Suprapubic skin (tissue), 4 donors: ENCODE results near the gene KCNAB2. TPM values are rescaled to one million over a fixed set of nuclear protein-coding genes. Genes with fewer than 3 reads are reported as not detected.

Experiments
- DNase-seq, 2 donors: peaks; one replicate each; pipeline ENCODE4 v3.0.0-alpha.2; 2019; ENCODE audit warnings: low spot score in 2 of 2
- H3K27ac ChIP-seq: fragments of 200-600 bp; sonication (generic); one replicate; pipeline ENCODE4 v1.5.1; 2019
- H3K27me3 ChIP-seq: fragments of 200-600 bp; sonication (generic); one replicate; pipeline ENCODE4 v1.5.1; 2019
- H3K36me3 ChIP-seq: fragments of 200-600 bp; sonication (generic); one replicate; pipeline ENCODE4 v1.5.1; 2019
- H3K4me1 ChIP-seq: fragments of 200-600 bp; sonication (generic); one replicate; pipeline ENCODE4 v1.5.1; 2019
- H3K4me3 ChIP-seq: fragments of 200-600 bp; sonication (generic); one replicate; pipeline ENCODE4 v1.5.1; 2019; ENCODE audit warnings: mild to moderate bottlenecking
- H3K9me3 ChIP-seq: fragments of 200-600 bp; sonication (generic); one replicate; pipeline ENCODE4 v1.5.1; 2019
- CTCF ChIP-seq, 2 donors: fragments of 200-600 bp in 1 of 2; fragments of 450-650 bp in 1 of 2; sonication (generic) in 1 of 2; IDR thresholded peaks; one replicate each; pipeline ENCODE4 v1.5.1; 2016 to 2019; ENCODE audit warnings: antibody characterized with exemption in 2 of 2, mild to moderate bottlenecking in 1 of 2, moderate library complexity in 1 of 2
- EP300 ChIP-seq: sonication (generic); formaldehyde crosslinking; IDR thresholded peaks from one replicate; pipeline ENCODE4 v1.6.1; 2017; ENCODE audit warnings: antibody characterized with exemption
- POLR2A ChIP-seq, 2 donors: fragments of 450-650 bp; IDR thresholded peaks; one replicate each; pipeline ENCODE4 v1.6.1; 2017; ENCODE audit warnings: antibody characterized with exemption in 2 of 2, mild to moderate bottlenecking in 2 of 2, moderate library complexity in 2 of 2
- POLR2AphosphoS5 ChIP-seq, 3 donors: sonication (generic); formaldehyde crosslinking; IDR thresholded peaks; one replicate each; pipeline ENCODE4 v1.6.1; 2017; ENCODE audit warnings: antibody characterized with exemption in 3 of 3
- WGBS: methylation state at CpG from one replicate; pipeline ENCODE4 v1.1.5; 2018; 5-methylcytosine and 5-hydroxymethylcytosine counted together
- total RNA-seq, 4 donors: library from RNA; depleted of rRNA; stranded (reverse); fragments of >200 nt; gene quantifications; one replicate each; pipeline ENCODE4 v1.1.0, GENCODE V29; 2016

KCNAB2 gene
- total RNA-seq, 4 donors from 2014 or later = 13.3 to 17.5 (median 16.2) TPM

DNA sequence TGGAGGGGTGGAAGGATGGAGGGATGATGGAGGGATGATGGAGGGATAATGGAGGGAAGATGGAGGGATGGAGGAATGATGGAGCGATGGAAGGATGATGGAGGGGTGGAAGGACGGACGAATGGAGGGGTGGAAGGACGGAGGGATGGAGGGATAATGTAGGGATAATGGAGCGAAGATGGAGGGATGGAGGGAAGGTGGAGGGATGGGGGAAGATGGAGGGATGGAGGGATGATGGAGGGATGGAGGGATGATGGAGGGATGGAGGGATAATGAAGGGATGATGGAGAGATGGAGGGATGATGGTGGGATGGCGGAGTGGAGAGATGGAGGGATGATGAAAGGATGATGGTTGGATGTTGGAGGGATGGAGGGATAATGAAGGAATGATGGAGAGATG, 61.3 kb downstream of the KCNAB2 start:
- Histone ChIP-seq H3K27me3 (peaks cover 63% of the 10 kb centered on the region), H3K4me3 (no peak overlapping the region), H3K36me3 (no peaks in the 10 kb centered on the region), H3K27ac (no peak overlapping the region), H3K9me3 (no peaks in the 10 kb centered on the region), H3K4me1 (no peaks in the 10 kb centered on the region)
- no peak for TF ChIP-seq CTCF (IDR thresholded peaks at IDR 0.05)
- TF ChIP-seq EP300 = no peak
- no peak for TF ChIP-seq POLR2A (IDR thresholded peaks at IDR 0.05)
- TF ChIP-seq POLR2AphosphoS5 (IDR thresholded peaks at IDR 0.05) = no peak
- DNase-seq = no peak
- WGBS = 82% methylated on average over 6 of the region's 6 CpGs

DNA sequence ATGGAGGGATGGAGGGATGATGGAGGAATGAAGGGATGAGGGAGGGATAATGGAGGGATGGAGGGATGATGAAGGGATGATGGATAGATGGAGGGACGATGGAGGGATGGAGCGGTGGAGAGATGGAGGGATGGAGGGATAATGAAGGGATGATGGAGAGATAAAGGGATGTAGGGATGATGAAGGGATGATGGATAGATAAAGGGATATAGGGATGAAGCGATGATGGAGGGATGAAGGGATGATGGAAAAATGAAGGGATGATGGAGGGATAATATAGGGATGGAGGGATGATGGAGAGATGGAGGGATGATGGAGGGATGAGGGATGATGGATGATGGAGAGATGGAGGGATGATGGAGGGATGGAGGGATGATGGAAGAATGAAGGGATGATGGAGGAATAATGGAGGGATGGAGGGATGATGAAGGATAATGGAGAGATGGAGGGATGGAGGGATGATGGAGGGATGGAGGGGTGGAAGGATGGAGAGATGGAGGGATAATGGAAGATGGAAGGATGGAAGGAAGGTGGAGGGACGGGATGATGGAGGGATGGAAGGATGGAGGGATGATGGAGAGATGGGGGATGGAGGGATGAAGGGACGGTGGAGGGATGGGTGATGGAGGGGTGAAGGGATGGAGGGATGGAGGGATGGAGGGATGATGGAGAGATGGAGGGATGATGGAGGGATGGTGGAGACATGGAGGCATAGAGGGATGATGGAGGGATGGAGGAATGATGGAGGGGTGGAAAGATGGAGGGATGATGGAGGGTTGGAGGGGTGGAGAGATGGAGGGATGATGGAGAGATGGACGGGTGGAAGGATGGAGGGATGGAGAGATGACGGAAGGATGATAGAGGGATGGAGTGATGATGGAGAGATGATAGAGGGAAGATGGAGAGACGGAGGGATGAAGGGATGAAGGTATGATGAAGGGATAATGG, 62.0 kb downstream of the KCNAB2 start:
- DNase-seq = no peak
- Histone ChIP-seq H3K9me3 (no peaks in the 10 kb centered on the region), H3K36me3 (no peaks in the 10 kb centered on the region), H3K27me3 (peaks cover 60% of the 10 kb centered on the region), H3K4me1 (no peaks in the 10 kb centered on the region), H3K4me3 (no peak overlapping the region), H3K27ac (no peak overlapping the region)
- TF ChIP-seq POLR2A (IDR thresholded peaks at IDR 0.05) (no peak), POLR2AphosphoS5 (IDR thresholded peaks at IDR 0.05) (no peak), CTCF (IDR thresholded peaks at IDR 0.05) (no peak), EP300 (no peak)
- WGBS = 89% methylated on average over 8 of the region's 8 CpGs

- DNase-seq = no peak
- 69% methylated on average over 2 of the region's 2 CpGs for WGBS
- peaks cover 54% of the 10 kb centered on the region for H3K27me3 ChIP-seq
- TF ChIP-seq POLR2AphosphoS5 (IDR thresholded peaks at IDR 0.05) = no peak
- no peaks in the 10 kb centered on the region for H3K4me1 ChIP-seq
- H3K36me3 ChIP-seq = no peaks in the 10 kb centered on the region
- no peaks in the 10 kb centered on the region for H3K9me3 ChIP-seq
- no peak overlapping the region for H3K27ac ChIP-seq
- no peak overlapping the region for H3K4me3 ChIP-seq
Observed at GRCh38 chr1:6108476-6108875, 62.8 kb downstream of the KCNAB2 start.

DNA sequence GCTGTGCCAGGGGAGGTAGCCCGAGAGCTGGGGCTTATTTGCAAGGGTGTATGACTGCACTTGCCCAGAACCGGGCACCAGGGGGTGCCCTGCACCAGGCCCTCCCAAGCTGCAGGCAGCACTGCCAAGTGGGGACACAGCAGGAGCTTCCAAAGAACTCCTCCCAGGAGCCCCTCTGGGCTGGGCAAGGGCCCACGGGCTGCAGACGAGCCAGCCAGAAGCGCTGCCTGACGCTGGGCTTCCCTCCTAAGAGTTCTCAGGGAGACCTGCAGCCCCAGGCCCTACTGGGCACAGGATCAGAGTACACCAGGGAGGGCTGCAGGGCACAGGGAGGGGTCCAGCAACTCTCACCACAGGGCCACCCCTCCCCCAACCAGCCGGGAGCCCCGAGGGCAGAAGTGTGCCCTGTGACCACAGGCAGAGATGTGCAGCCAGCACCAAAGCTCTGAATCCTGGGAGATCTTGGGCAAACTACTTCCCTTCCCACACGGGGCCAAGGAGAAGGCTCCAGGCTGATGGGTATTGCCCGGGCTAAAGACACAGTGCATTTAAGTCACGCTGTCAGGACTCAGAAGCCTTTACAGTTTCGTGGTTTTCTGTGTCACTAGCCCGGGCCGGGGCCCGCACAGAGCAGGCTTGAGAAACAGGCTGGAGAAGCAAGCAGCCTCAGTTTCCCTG, 63.4 kb downstream of the KCNAB2 start:
- Histone ChIP-seq H3K4me1 (no peaks in the 10 kb centered on the region), H3K27me3 (peaks cover 53% of the 10 kb centered on the region), H3K36me3 (no peaks in the 10 kb centered on the region), H3K27ac (no peak overlapping the region), H3K4me3 (no peak overlapping the region), H3K9me3 (no peaks in the 10 kb centered on the region)
- 13% methylated on average over 6 of the region's 15 CpGs for WGBS
- no peak for DNase-seq
- TF ChIP-seq EP300 (no peak), CTCF (IDR thresholded peaks at IDR 0.05) (peak in 1 of 2 donors; percentile 43)

DNA sequence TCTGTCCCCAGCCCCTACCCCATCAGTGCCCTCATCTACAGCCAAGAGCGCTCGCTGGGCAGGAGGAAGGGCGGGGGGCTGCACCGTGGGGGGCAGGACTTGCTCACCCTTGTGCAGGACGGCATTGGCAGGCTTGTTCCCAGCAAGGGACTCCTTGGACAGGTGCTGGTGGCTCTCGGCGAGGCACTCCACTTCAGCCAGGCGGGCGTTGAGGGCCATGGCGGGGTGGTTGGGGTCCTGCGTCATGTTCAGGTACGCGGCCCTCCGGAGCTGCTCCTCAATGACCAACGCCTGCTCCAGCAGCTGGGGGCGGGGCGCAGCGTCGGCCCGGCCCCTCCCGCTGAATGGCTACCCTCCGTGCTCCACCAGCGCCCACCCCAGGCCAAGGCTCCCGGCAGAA, 64.0 kb downstream of the KCNAB2 start:
- Histone ChIP-seq H3K4me3 (no peak overlapping the region), H3K36me3 (no peaks in the 10 kb centered on the region), H3K27ac (no peak overlapping the region), H3K27me3 (peaks cover 47% of the 10 kb centered on the region), H3K9me3 (no peaks in the 10 kb centered on the region), H3K4me1 (no peaks in the 10 kb centered on the region)
- no peak for TF ChIP-seq EP300
- TF ChIP-seq POLR2AphosphoS5 (IDR thresholded peaks at IDR 0.05) = no peak
- TF ChIP-seq POLR2A (IDR thresholded peaks at IDR 0.05) = no peak
- no peak for DNase-seq
- WGBS = no CpG with 5 or more reads among the region's 24 CpGs

DNA sequence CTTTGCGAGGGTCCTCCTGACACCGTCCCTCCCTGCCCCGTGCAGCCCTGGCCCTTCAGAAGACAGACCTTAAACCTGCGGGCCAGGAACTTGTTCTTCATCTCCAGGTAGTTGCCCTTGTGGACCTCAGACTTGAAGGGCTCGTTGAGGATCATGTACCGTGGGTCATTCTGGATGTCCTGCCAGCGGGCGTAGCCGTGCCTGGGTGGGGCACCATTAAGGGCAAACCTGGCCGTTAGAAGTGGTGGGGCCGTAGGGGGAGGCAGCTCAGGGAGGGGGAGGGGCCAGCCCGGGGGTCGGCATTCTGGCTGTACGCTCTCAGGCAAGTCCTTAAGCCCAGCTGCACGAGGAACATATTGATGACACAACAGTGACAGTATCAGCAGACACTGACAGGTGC, 64.6 kb downstream of the KCNAB2 start:
- no peaks in the 10 kb centered on the region for H3K36me3 ChIP-seq
- no peaks in the 10 kb centered on the region for H3K4me1 ChIP-seq
- no peaks in the 10 kb centered on the region for H3K9me3 ChIP-seq
- WGBS = 79% methylated on average over 9 of the region's 15 CpGs
- DNase-seq = no peak
- peaks cover 44% of the 10 kb centered on the region for H3K27me3 ChIP-seq
- no peak overlapping the region for H3K4me3 ChIP-seq
- TF ChIP-seq POLR2AphosphoS5 (IDR thresholded peaks at IDR 0.05) = no peak
- no peak for TF ChIP-seq CTCF (IDR thresholded peaks at IDR 0.05)
- TF ChIP-seq POLR2A (IDR thresholded peaks at IDR 0.05) = no peak
- no peak for TF ChIP-seq EP300
- H3K27ac ChIP-seq = no peak overlapping the region
